A549 (cell line): ENCODE data around the gene MORN1.

Experiments
- EP300 ChIP-seq, 2 experiments: fragments of >200 bp; sonication (Bioruptor Twin); formaldehyde crosslinking; IDR thresholded peaks; 2 replicates in 1 of 2; 3 replicates in 1 of 2; pipeline ENCODE4 v1.6.1; 2016 to 2017
- NFE2L2 ChIP-seq: fragments of 150-350 bp; conservative IDR thresholded peaks from 2 replicates; pipeline ENCODE4 v1.6.1; 2014; ENCODE audit warnings: low read length
- SREBF2 ChIP-seq: fragments of 450-650 bp; IDR thresholded peaks from 2 replicates; pipeline ENCODE4 v1.6.1; 2014; ENCODE audit warnings: mild to moderate bottlenecking, moderate library complexity
- ZFP36 ChIP-seq: fragments of 450-650 bp; IDR thresholded peaks from 2 replicates; pipeline ENCODE4 v1.6.1; 2014; ENCODE audit warnings: borderline replicate concordance; ENCODE audit not compliant: partially characterized antibody
- TF ChIP-seq, protein P1 (sequence below): fragments of >200 bp; sonication (Bioruptor Twin); formaldehyde crosslinking; IDR thresholded peaks from 3 replicates; pipeline ENCODE4 v1.5.1; 2016
- TF ChIP-seq, protein P2 (sequence below): IDR thresholded peaks from 2 replicates; pipeline ENCODE4 v1.6.1; 2012
- TF ChIP-seq, protein P3 (sequence below): fragments of 250-450 bp; sonication (Bioruptor Pico); IDR thresholded peaks from 2 replicates; pipeline ENCODE4 v1.5.0; 2020; ENCODE audit warnings: low read depth, mild to moderate bottlenecking, moderate library complexity

DNA sequence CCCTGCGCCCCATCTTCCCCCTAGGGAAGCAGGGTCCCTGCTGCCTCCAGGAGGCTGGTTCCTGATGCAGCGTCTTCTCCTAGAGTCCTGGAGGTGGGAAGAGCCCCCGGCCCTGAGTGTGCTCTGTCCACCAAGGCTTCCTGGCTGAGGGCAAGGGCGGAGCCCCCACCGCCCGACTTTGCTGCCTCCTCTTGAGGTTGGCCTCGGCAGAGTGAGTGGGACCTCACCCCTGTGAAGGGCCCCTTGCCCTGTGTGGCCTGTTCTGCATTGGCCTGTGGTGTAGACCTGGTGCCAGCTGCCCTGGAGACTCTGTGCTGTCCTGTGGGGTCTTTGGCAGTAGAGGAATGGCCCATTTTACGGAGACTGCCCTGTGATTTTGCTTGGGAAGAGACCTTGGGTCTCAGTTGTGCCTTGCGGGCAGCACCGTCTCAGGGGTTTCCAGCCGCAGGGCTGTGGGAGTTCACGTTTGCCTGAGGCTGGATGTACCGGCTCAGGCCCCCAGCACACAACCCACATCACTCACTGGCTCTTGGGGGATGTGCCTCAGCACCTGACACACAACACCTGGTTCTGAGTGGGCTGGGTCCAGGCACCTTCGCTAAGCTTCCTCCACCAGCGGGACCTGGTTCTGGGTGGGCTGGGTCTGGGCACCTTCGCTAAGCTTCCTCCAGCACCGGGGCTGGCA is 89.6 kb downstream of the MORN1 start:
- TF ChIP-seq, protein P1, sequence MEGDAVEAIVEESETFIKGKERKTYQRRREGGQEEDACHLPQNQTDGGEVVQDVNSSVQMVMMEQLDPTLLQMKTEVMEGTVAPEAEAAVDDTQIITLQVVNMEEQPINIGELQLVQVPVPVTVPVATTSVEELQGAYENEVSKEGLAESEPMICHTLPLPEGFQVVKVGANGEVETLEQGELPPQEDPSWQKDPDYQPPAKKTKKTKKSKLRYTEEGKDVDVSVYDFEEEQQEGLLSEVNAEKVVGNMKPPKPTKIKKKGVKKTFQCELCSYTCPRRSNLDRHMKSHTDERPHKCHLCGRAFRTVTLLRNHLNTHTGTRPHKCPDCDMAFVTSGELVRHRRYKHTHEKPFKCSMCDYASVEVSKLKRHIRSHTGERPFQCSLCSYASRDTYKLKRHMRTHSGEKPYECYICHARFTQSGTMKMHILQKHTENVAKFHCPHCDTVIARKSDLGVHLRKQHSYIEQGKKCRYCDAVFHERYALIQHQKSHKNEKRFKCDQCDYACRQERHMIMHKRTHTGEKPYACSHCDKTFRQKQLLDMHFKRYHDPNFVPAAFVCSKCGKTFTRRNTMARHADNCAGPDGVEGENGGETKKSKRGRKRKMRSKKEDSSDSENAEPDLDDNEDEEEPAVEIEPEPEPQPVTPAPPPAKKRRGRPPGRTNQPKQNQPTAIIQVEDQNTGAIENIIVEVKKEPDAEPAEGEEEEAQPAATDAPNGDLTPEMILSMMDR: no peak
- TF ChIP-seq ZFP36 (no peak), NFE2L2 (no peak), SREBF2 (no peak), EP300 (IDR thresholded peaks at IDR 0.05) (no peak)
- TF ChIP-seq, protein P2, sequence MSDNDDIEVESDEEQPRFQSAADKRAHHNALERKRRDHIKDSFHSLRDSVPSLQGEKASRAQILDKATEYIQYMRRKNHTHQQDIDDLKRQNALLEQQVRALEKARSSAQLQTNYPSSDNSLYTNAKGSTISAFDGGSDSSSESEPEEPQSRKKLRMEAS: no peak
- TF ChIP-seq, protein P3, sequence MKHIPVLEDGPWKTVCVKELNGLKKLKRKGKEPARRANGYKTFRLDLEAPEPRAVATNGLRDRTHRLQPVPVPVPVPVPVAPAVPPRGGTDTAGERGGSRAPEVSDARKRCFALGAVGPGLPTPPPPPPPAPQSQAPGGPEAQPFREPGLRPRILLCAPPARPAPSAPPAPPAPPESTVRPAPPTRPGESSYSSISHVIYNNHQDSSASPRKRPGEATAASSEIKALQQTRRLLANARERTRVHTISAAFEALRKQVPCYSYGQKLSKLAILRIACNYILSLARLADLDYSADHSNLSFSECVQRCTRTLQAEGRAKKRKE: no peak
